Cardiac septum (tissue), 1 donor: ENCODE results near the gene TARBP2. TPM values are rescaled to one million over a fixed set of nuclear protein-coding genes. Genes with fewer than 3 reads are reported as not detected.
"Not testable (repeated sequence)": the region's sequence is repeated elsewhere in the genome, so short reads cannot be mapped to it uniquely, and the experiment has no call there.

Experiments
- DNase-seq: peaks from one replicate; pipeline ENCODE4 v3.0.0-alpha.2; 2020; ENCODE audit warnings: low spot score
- intact Hi-C: fragments of 100-400 bp; cut with DNase I; formaldehyde crosslinking; loops from one replicate; pipeline ENCODE4 v1.14.0; 2022
- total RNA-seq: library from RNA; stranded (reverse); fragmentation: NEBNext Ultra II Directional; extraction: Animal tissue kit (Norgen Biotek cat#: 25700); gene quantifications from one replicate; pipeline ENCODE4 v1.2.1, GENCODE V29; 2021
- donor health status: DM: no; HTN: no; CAD: no.

TARBP2 gene
- total RNA-seq, 1 donor from 2014 or later: 11.6 TPM

DNA sequence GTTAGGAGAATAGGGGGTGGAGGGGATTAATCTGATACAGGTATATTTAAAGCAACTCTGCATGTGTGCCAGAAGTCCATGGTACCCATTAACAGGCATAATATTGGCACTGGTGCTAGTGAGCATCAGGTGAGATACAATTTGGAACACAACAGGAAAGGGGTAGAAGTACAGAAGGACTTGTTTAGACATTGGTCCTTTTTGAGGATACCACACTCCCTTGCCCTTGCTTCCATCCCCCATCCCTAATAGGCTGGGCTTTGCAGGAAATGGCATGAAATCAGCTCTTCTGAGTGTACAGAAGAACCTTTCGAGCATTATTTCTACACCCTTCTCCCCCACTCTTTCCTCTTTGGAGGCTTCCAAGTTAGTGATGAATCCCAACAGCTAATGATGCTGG is 32.8 kb upstream of the TARBP2 start:
- intact Hi-C loops: no loop called here
- no peak for DNase-seq

DNA sequence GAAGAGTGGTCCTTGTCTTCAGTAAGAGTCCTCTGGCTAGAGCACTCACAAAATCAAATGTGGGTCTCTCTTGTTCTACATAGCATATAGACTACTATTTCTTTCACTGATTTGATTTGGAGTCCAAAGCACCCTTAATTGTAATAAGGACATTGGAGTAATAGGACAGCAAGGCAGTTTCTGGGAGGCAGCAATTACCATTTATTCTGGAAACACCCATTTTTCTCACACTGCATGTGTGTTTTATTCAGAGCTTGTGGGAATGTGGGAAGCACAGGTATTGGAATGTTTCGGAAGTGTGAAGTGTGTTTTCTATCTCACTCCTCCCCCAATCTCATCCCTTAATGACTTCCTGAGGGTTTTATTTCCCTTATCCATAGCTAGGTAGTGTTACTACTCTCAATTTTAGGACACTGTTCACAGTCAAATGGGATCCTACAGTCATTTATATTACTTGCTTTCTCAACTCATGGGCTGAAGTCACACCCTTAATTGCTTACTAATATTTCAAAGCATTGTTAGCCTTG is 29.0 kb upstream of the TARBP2 start:
- intact Hi-C loops: no loop called here
- no peak for DNase-seq

DNA sequence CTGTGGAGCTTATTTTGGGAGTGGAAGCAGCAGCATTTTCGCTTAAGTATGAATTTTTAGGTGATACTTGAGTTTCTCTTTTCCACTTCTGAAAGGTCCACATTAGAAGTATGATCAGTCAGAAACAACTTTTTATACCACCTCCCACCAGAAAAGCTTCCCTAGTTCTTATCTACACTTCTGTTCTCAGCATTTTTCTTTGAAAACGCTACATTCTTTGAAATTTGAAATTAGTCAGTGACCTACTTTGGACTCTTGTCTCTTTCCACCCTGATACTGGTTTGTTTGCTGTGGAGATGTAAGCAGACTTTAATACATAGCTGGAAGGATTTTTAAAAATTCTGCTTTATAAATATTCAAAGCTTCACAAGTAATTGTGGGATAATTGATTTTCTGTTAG is 27.0 kb upstream of the TARBP2 start:
- DNase-seq: no peak
- intact Hi-C loops: no loop called here

DNA sequence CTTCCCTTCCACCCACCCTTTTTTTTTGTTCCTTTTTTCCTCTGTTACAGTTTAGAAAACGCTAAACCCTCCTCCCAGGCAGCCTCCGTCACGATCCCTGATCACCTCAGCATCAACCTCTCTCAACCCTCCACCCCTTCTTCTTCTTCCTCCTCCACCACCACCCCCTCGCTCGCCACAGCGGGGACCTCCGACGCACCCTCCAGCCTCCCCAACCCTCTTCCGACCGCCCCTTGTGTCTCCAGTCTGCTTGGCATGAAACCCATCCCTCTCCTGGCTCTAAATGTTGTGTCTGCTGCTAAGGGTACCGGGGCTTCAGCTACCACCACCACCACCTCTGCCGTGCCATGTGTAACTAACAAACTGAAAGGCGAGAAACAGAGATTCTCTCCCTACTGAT is 26.3 kb upstream of the TARBP2 start:
- DNase-seq: no peak
- intact Hi-C loops: no loop called here

DNA sequence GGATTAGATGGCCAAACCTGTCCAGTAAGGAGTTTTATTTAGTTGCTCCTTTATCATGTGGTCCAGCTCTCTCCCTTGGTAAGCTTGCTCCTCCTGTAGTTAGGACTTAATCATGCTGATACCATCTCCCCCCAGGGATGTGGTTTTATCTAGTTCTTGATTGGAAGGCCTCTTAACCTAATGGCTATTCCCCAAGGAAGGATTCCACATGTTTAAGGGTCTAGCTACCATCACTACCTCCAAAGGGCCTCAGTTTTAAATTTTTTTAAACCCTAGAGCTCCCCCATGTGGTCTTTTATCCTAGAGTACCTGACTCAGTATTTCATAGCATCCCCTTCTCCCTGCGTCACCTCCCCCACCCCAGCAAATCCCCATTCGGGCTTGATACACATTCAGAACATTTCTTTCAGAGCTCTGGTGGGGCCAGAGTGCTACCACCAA is 24.3 kb upstream of the TARBP2 start:
- intact Hi-C loops: no loop called here

DNA sequence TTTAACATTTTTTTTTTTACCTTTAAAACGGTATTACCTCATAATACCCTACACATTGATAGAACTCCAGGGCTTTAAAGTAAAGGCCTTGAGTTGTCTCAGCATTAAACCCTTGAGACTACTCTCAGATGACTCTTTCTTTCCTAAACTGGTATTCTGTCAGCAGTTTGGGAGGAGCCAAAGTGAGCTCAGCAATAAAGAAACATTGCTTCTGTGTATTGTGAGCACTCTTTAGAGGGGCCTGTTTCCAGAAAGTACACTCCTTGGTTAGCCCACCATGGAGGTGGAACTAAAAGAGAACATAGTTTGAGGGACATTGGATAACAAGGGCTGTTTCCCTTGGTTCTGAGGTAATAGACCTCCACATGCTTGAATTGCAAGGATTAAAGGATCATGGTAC is 22.2 kb upstream of the TARBP2 start:
- intact Hi-C loops: no loop called here
- DNase-seq: no peak

More for the DNA sequence above, 24.3 kb upstream of the TARBP2 start:
- DNase-seq: no peak

DNA sequence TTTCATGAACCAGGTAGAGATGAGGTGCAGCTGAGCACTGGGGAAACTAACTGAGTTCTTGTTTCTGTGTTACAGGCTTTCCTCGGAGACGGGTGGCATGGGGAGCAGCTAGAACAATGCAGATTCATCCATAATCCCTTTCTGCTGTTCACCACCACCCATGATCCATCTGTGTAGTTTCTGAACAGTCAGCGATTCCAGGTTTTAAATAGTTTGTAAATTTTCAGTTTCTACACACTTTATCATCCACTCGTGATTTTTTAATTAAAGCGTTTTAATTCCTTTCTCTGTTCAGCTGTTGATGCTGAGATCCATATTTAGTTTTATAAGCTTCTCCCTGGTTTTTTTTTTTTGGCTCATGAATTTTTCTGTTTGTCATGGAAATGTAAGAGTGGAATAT is 21.8 kb upstream of the TARBP2 start:
- DNase-seq: no peak
- intact Hi-C loops: no loop called here

DNA sequence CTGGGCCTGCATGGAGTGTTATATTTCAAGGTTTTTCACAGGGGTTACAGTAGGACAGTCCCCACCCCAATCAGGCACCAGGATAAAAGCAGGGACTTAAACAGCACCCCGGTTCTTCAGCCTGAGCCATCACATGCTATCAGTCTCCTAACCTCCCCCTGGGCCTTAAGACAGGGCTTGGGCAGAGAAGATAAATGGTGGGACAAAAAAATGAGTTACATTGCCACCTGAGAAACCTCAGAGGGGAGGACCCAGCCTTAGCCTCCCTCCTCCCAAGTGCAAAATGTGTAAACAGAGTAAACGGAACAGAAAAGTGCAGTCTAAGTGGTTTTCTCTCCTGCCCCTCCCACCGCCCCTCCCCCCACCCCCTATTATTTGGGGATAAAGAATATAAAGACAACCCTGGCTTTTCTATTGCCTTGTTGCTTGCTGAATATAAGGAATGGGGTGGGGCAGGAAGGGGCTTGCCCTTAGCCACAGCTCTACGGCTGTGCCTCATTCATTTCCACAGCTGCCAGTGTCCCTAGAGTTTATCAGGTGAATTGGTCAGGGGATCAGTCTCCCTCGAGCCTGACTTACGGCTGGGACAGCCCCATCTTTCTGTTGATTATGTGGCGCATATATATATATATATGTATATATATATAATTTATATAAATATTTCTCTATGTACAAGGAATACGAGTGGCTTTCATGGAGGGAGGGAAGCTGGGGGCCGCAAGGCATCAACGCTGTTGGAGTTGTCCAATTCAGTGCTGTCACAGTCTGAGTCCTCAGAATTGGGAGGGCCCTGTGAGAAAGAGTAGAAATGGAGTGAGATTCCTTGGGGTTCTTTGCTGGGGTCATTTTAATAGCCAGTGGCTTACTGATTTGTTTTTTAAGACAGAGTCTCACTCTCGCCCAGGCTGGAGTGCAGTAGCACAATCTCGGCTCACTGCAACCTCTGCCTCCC is 20.3 kb upstream of the TARBP2 start:
- intact Hi-C loops: no loop called here

DNA sequence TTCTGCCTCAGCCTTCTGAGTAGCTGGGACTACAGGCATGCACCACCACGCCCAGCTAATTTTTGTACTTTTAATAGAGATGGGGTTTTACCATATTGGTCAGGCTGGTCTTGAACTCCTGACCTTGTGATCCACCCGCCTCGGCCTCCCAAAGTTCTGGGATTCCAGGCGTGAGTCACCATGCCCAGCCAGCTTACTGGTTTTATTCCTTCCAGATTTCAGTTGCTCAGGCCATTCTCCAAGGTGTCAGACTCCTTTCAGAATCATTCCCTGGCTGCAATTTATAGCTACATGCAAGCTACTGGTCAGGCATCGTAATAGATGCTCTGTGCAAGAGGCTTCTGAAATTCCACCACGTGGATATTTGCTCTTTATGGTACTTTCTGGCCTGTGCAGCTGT is 19.6 kb upstream of the TARBP2 start:
- DNase-seq, intact Hi-C loops: not testable (repeated sequence)

More for the DNA sequence above, 20.3 kb upstream of the TARBP2 start:
- no peak for DNase-seq

DNA sequence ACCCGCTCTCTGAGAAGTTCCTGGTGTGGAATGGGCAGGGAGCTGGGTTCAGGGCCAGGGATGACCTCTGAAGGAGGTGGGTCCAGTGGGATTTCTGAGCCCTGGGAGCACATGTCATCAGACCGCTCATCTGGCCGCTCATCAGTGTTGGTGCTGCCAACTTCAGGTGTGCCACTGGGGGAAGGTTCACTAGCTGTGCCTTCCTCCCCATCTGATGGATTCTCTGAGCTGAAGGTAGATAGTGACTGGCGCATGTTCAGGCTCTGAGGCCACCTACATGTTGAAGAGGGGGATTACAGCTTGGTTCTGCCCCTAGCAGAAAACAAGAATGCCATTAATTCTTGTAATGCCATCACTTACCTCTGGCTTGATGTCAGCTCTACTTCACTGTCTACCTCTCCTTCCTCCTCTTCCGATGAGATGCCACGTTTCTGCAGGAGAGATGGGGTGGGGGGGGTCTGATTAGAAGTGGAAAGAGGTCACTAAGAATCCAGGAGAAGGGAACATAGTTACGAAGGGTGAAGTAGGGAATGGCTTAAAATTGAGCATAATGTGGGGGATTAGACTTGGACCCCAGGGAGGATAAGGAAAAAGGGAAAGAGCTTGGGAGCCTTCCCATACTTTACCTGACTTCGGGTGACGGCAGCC is 19.0 kb upstream of the TARBP2 start:
- intact Hi-C loops: no loop called here
- no peak for DNase-seq

DNA sequence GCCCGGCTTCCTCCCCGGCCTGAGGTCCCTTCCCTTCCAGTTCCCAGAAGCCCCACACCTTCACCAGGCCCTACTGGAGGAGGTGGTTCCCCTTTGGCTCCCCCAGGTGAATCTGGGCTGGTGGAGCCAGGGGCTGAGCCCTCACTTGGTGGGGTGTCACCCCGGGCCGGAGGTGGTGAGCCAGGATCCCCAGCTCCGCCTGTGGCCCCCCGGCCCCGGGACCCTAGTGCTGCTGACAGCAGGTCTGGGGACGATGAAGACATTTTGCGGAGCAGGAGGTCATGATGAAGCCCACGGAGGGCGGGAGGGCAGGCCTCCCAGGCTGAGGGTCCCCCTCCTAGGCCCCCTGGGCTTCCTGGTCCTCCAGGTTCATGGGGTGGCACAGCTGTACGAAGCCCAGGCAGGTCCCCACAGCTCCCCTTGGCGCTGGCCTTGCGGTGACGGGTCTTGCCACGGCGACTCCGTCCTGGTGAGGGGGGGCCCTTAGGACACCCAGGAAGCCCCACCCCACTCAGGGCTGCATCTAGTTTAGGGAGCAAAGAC is 18.4 kb upstream of the TARBP2 start:
- intact Hi-C loops: no loop called here
- no peak for DNase-seq

DNA sequence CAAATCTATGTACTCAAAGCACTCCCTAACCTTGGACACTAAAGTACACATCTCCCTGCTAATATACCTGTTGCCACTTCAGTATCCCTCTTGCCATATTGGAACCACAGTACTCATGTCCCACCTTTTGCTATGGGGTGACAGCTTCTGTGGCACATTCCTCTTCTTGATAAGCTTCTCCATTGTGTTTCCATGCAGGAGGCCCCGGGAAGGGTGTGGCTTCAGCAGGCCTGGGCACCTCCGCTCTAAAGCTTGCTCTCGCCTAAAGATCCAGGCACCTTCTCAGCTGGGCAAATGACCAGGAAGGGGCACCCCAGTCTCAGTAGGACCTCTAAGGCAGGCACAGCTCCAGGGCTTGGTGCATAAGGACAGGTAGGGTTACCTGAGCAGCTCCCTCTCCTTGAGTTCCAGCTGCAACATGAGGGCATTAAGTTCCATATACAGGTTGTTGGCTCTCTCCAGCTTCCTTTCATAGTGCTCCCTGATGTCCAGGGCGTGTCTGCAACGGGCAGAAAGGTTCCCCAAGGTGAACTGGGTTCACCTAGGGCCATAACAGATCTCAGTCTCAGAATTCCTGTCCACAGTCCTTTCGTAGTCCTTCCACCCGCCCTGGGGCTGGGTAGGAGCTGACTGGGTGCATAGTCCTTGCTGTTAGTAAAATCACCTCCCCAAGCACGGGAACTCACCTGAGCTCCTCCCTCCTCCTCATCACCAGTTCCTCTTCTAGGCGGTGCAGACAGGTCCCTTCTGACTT is 17.7 kb upstream of the TARBP2 start:
- no peak for DNase-seq
- intact Hi-C loops: no loop called here

DNA sequence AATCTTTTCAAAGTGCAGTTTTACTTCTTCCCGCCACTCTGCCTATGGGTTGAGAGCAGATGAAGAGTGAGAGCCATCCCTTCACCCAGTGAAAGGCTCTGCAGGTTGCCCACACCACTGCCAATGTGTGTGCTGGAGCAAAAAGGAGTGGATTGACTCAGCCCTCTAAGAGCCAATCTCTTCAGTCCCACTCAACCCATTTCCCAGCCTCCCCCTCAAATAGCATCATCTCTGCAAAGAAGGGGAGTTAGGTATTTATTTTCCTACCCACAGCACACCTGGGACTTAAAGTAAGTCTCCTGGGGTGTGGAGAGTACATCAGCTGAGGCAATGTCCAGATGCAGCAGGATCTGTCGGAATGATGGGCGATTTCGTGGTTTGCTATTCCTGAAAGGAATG is 17.1 kb upstream of the TARBP2 start:
- intact Hi-C loops: no loop called here

DNA sequence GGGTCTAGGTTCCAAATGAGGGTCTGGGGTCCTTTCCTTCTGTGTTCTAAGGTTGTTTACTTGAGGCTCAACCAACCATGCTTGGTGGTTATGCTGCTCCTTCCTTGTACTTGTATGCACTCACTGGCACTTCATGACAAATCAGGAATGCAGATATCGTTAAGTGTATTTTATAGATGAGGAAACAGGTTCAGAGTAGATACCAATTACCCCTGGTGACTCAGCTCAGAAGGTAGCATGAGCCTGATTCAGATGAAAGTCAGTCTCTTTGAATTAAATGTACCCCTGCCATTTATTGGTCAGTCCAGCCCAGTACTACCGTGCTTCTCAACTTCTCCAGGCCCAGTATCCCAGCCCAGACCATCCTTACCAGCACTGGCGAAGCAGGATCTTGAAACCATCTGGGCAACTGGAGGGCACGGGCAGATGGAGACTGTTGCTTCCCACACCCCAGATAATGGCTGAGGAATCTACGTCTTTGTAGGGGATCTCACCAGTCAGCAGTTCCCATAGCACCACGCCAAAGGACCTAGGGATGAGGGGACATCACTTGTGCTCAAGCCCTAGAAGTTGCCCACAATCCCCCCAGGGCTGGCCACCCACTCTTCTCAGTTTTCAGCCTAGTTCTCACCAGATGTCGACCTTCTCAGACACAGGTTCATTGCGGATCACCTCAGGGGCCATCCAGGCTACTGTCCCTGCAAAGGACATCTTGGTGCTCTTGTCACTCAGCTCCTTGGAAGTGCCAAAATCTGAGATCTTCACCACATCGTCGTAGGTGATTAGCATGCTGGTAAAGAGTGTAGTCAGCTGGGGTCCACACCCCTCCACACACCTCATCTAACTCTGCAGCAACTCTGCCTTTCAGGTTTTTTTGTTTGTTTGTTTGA is 16.2 kb upstream of the TARBP2 start:
- DNase-seq: no peak
- intact Hi-C loops: no loop called here

More for the DNA sequence above, 17.1 kb upstream of the TARBP2 start:
- DNase-seq: no peak

DNA sequence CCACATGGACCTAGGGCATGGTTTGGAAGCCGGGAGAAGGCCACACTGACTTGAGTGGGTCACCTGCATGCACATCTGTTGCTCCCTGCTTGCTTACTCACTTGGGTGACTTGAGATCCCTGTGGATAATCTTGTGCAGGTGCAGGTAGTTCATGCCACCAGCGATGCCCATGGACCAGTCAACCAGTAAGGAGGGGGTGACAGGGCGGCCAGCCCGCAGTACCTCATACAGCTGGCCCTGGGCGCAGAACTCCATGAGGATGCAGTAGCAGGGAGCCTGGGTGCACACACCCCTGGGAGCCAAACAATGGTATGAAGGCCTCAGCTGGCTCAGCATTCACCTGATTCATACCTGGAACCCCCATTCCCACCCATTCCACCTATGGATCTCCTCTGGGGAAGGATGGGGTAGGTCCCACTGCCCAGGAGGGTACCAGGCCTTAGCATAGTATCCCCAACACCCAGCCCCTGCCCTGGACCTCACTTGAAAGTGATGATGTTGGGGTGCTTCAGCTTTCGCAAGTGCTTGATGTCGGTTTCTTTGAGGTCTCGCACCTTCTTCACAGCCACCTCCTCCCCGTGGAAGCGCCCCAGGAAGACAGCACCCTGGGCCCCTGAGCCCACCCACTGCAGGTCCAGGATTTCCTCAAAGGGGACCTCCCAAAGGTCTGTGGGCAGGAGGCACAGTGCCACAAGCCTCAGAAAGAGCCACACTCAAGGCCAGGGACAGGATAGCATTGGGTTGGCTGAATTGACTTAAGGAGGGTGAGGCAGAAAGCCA is 14.9 kb upstream of the TARBP2 start:
- intact Hi-C loops: no loop called here
- DNase-seq: no peak

DNA sequence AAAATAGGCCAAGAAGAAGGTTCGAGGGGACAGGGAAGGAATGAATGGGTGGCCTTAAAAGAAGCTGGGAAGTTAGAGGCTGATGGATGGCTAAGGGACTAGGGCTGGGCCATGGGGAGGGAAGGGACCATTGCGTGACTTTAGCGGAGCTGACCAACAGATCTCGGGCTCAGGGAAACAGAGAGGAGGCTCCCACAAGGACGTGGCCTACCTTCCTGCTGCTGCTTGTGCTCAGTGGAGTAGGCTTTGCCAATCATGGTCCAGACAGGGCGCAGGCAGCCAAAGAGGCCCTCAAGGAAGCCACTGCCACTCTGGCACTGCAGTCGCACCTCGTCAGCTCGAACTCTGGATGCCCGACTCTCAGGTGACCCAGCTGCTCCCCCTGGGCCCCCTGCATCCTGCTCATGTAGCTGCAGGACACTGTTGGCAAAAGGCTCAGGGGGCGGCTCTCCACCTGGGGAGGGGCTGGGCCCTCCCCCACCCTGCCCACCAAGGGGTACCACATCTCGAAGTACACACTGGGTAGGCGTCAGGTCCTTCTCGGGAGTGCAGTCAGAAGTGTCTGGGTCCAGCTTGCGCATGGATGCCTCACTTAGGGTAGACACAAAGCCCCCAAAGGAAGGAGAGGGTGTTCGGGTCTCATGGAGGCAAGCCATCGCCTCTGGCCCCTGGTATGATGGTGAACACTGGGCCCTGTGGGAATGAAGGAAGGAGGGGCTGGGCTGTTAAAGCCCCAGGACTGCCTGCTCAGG is 14.2 kb upstream of the TARBP2 start:
- intact Hi-C loops: no loop called here
- peak; percentile 70 for DNase-seq

DNA sequence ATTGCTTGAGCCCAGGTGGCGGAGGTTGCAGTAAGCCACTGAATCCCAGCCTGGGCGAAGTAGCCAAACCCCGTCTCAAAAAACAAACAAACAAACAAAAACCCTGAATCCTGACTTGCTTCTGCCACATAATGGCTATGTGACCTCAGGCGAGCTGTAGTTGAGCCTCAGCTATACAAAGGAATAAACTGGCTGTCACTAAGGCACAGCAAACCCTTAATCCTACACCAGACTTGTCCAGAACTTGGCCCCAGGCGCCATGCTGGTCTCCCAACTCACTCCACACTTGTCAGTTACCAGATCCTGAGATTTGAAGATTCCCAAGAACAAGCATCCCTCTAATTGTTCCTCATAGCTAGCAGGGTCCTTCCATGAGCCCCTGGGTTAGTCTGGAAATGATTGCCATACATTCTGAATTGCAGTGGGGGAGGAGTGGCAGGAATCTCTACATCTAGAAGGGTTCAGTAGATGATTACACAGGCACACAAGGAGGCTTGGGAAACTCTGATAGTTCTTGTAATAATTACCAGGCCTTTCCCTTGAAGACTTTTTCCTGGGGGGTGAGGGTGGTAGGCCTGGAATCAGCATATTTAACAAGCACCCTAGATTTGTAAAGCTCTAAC is 11.7 kb upstream of the TARBP2 start:
- no peak for DNase-seq
- intact Hi-C loops: no loop called here
